Measurements from ENCODE around the gene SOX11.
"Not testable (repeated sequence)": the region's sequence is repeated elsewhere in the genome, so short reads cannot be mapped to it uniquely, and the experiment has no call there.

Gene SOX11

DNA sequence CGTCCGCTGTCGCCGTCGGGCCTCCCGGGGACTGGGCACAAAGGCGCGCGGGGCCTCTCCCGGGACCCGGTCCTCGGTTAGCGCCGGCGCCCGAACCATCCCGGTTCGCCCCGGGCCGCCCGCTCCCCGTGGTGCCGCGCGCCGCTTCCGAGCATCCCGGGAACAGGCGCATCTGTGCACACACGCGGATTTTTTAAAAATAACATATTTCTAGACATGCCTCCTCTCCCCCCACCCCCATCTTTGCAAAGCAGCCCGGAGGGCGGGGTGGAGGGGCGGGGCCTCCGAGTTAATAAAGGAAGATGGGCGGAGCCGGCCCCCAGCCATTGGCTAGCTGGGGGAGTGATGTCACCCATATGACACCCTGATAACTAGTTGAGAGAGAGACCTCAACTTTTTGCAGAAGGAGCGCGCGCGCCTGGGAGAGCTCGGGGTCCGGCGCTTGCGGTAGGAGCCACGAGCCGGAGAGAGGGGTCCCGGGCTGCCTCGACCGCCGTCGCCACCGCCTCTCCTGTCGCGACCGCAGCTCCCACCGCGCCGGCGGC, at the start of gene SOX11:
SOX11 (plus strand) TSS at position 400 of the 545 bp plus-strand sequence. CDS start 338 bp downstream, outside the sequence.
- DNase-seq (ENCODE audit: low read depth), result no peak

DNA sequence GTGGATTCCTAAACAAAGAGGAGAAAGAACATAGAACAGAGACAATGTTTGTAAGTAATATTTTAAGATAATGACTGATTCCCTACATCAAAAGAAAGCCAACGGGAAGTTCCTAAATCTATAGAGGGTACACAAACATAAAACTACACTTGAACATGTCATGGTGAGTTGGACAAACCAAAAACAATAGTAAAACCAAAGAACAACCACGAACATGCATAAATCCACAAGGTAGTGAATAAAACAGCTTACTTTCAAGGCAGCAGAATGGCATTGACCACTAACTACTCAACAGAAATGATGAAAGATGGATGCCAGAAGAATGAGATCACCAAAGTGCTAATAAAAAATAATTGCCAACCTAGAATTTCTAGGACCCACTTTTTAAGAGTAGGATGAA, 39.5 kb upstream of the SOX11 start:
- not testable (repeated sequence) for DNase-seq (ENCODE audit: low read depth)

DNA sequence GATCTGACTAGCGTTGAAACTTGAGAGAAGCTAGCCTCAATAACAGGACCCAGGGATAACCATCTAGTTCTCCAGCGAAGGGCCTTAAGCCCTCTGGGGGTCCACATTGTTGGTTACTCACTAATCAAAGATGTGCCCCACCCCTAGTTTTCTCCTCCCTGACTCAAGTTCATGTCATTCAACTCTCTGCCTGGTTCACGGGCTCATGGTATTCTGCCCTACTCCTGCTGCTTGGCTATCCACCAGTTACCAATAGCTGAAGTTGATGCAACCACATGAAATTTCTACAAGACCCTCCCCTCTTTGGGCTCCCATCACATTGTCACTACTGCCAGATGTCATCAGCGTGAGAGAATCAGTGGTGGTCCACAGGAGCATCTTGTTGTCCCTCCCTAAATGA, 38.4 kb upstream of the SOX11 start:
- not testable (repeated sequence) for DNase-seq (ENCODE audit: low read depth)

DNA sequence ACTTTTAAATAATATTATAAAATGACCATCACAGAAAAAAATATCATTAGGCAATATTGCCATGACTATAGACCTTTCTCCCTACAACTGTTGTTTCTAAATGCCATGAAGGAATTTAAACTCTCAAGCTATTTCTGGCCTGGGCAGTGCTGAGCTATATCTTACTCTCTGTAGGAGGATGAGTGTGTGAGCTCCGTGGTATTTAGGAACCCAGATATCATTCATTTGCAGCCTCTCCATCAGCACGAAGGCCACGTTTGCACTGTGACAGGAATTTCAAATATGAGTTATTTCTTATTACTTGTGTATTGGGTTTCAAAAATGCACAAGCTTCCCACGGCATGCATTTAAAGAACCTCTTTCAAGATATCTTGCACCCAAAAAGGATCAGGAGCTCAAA, 35.0 kb upstream of the SOX11 start:
- DNase-seq (ENCODE audit: low read depth), result no peak

DNA sequence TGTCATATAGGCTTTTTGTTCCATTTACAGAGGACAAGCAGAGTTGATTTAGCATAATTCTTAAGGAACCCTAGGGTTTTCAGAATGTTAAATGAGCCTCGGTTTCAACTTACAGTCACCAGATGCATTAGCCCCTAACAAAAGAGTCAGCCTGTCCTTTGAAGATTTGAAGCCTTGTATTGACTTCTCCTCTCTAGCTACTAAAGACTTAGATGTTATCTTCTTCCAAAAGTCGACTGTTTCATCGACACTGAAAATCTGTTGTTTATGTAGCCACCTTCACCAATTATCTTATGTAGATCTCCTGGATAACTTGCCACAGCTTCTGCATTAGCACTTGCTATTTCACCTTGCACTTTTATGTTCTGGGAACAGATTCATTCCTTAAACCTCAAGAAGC, 31.6 kb upstream of the SOX11 start:
- DNase-seq (ENCODE audit: low read depth), result no peak

DNA sequence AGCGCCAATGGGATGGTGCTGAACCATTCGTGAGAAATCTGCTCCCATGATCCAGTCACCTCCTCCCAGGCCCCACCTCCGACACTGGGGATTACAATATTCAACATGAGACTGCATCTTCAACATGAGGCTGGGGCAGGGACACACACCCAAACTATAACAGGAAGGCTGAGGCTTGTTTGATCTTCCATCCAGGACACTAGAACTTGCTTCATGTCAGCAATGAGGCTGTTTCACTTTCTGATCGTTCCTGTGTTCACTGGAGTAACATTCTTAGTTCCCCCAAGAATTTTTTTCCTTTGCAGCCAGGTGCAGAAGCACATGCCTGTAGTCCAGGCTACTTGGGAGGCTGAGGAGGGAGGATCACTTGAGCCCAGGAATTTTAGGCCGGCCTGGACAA, 30.8 kb upstream of the SOX11 start:
- no peak for DNase-seq (ENCODE audit: low read depth)

DNA sequence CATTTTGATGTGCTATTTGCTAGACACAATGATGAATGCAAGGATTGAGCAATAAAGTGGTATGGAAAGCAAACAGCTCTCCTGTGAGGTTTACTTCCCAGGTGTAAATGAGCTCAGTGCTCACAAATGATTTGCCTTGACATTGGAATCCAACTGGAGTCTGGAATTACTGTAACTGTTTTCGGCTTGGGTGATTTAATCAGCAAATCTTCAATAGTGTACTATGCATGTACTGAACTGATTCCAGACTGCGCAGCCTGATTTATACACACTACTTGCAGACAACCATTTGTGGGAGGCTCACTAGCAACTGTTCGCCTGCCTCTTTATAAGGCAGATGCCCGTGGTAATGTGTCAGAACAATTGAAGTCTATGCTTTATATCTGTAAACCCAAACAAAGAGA, 27.9 kb upstream of the SOX11 start:
- no peak for DNase-seq (ENCODE audit: low read depth)

DNA sequence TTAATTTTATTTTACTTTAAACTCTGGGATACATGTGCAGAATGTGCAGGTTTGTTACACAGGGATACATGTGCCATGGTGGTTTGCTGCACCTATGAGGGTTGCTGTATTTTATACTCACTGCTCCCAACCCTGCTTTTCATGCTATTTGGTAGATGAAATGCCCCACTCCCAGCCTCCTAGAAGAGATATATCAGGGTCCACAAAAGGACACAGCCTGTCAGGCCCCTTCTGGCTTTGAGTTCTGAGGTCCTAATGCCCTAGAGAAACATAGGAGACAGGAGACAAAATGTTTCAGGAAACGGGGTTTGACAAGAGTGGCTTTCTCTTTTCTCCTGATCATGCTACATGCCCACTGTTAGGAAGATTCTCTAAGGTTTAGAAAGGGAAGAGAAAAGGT, 27.1 kb upstream of the SOX11 start:
- no peak for DNase-seq (ENCODE audit: low read depth)

DNA sequence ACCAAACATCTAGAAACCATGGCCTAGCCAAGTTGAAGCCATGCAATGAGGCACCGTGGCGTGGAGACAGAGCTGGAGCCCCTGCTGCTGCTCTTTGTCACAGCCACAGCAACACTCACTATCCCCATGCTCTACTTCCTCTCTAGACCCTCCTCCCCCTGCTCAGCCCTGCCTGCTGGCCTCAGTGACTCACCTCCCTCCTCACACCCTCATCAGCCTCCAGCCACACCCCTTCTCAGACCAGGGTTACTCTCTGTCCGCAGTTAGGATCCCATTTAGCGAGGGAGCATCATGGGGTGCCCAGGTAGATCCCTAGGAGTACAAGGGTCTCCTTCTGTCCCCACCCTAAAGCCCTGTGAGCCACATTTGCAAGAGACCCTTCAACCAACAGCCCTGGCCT, 25.4 kb upstream of the SOX11 start:
- DNase-seq (ENCODE audit: low read depth), result no peak

DNA sequence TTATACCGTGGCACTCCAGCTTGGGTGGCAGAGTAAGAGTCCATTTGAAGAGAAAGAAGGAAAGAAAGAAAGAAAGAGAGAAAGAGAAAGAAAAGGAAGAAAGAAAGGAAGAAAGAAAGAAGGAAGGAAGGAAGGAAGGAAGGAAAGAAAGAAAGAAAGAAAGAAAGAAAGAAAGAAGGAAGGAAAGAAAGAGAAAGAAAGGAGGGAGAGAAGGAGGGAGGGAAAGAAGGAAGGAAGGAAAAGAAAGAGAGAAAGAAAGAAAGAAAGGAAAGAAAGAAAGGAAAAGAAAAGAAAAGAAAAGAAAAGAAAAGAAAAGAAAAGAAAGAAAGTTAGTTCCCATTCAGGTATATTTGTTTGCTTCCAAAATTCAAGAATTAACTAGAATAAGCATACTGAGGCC, 24.5 kb upstream of the SOX11 start:
- DNase-seq (ENCODE audit: low read depth), result not testable (repeated sequence)

DNA sequence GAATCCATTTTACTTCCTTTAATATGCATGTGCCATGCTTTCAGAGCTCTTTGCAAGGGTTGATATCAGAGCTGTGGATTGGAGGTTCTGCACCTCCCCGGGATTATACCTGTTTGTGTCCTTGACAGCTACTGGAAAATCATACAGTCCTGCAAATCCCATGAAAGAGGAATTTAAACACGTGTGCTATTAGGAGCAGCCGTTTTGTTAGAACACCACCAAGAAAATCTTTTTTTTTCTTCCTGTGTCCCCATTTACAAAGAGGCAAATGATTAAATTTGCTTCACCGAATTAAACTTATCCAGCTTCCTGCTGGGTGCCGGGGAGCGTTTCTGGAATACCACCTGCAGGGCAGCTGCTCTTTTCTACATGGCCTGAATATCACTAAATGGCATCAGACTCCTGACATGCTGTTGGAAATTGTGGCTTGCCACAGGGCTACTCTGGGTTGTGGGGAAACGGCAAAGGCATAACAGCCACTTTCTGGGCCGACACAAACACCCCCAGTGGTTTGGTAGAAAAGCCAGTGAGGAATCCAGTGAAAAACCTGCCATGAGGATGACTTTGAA, 23.4 kb upstream of the SOX11 start:
- no peak for DNase-seq (ENCODE audit: low read depth)

DNA sequence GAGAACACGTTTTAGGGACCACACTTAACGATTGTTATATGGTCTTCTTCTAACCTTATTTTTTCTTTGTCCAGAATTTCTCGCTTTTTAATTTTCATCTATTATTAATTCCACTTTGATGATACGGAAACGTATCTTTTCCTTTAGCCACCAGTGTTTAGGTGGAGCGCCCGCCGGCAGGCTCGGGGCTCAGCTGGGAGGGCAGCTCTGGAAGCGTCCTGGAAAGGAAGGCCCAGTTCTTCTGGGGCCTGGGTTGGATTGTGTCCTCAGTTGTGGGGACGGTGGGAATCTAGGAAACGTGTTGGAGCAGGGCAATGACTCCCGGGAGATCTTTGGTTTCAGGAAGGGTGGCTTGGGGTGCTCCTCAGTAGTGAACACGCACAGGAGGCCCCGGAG, 19.4 kb upstream of the SOX11 start:
- no peak for DNase-seq (ENCODE audit: low read depth)

DNA sequence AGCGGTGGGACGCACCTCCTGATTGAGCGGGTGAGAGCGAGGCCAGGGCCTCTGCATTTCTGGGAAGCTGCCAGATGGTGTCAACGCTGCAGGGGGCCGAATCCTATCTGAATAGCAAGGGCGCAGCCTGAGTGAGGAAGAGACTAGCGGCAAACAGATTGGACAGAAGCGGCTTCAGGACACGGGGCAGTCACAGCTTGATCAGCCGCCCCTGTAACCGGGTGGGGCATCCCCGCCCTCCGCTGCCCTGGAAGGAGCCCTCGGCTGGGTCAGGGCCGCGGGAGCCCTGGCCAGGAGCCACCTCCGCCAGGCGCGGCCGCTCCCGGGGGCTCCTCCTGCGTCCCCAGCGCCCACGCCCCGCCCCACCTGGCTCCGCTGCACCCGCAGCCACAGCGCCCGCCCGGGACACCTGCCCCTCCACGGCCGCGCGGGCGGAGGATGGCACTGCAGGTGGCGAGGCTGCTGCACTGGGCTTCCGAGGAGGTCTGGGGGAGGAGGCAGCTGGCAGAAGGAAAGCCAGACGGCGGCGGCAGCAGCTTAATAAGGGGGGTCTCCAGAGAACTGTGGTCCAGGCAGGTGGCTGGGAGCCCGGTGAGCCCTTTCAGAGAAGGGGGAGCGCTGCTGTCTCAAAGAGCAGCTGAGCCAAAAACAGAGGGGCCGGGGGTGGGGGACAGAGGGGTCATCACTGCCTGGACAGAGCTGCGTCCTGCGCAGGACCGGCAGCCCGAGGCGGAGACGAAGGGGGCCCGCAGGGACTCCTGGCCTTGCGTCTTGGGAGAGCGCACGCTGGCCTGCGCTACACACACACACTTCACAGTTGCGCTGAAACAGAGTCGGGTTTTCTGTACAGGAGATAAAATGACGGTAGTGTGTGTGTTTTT, 18.8 kb upstream of the SOX11 start:
- no peak for DNase-seq (ENCODE audit: low read depth)

DNA sequence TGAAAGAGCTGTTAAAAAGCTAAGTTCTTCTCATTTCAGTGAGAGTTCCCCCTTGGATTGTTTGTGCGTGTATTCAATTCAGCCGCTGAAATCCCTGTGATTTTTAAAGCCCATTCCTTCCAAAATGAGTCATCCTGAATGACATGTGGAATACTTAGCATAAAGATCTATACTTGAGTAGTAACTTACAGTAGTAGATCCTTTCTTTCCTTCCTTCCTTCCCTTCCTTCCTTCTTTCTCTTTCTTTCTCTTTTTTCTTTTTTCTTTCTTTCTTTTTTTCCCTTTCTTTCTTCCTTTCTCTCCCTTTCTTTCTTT, 18.2 kb upstream of the SOX11 start:
- no peak for DNase-seq (ENCODE audit: low read depth)

DNA sequence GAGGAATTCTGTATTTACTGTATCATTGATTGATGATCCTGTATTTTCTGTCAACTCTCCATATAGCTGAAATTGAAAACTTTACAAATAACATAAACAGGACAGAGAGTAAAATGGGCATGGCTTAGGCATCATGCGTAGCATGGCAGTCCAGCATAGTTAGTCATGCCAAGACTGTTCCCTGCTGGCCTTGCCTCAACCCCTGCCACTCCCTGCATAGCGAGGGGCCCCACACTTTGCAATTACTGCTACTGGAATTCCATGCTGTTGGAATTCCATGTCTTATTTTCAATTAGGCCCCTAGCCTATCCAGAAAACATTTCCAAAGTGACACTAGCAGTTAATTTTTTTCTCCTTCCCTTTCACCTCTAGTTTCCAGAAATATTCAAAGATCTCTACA, 15.1 kb upstream of the SOX11 start:
- no peak for DNase-seq (ENCODE audit: low read depth)

DNA sequence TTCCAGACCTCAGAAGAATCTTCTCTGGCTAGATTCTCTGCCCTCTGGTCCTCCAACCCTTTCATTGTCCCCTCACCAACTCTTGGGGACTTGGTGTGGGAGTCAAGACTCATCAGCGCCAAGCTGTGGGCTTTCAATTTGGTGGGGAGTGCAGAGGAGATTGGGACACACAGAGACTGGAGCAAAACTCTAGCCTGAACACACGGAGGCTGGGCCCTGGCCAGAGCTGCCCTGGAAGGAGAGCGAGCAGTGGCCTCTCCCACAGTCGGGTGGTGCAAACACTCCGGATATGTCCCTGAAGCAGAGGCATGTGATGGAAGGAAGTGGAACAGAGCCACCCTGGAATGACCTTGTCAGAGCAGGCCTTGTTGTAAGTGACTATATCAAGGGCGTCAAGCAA, 8.7 kb upstream of the SOX11 start:
- DNase-seq (ENCODE audit: low read depth), result no peak

DNA sequence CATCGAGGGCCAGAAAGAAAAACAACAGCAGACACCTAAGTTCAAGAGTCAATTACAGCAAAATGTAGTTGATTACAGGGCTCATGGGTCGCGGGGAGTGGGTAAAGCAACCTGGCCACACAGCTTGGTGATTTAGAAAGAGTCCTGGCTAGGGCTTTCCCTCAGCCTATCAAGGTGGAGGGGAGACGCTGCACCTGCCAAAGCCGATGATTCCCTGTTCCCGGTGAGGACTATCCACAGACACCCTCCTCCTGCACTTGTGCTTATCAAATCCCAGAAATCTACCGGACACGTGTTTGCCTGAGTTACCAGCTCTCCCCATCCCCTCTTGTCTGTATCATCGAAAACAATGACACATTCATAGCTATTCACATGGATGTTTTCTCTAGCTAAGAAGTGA, 7.0 kb upstream of the SOX11 start:
- DNase-seq (ENCODE audit: low read depth), result no peak

DNA sequence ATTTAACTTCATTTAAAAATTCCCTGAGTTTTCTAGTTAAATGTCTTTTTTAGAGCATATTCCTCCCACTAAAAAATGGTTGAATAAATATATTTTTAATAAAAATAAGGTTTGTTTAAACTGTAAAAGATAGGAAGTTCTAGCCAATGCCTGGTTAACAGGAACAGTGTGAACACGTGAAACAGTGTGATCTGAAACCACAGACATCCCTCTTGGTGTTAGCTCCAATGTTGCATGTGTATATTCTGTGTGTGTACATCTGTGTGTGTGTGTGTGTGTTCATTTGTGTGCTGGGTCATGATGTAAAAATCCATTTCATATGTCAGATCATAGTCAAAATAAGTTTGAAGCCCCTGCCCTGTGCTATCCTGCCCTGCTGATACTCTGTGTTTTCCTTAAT, 6.1 kb upstream of the SOX11 start:
- DNase-seq (ENCODE audit: low read depth), result no peak

DNA sequence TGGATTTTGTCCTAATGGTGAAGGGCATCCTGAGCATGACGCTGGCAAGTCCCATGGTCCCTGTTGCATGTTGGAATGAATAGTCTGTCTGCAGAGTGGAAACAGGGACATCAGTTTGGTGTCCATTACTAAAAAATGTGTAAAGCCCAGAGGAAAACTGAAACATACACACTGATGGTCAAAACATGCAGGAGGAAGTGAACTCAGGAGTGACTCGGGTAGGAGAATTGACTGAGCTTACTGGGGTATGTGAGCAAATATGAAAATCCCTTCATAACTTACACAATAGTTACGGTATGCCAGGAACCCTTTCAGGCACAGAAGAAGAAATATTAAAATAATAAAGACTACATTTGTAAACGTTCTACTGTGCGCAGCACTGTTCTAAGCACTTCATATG, 5.6 kb upstream of the SOX11 start:
- no peak for DNase-seq (ENCODE audit: low read depth)

DNA sequence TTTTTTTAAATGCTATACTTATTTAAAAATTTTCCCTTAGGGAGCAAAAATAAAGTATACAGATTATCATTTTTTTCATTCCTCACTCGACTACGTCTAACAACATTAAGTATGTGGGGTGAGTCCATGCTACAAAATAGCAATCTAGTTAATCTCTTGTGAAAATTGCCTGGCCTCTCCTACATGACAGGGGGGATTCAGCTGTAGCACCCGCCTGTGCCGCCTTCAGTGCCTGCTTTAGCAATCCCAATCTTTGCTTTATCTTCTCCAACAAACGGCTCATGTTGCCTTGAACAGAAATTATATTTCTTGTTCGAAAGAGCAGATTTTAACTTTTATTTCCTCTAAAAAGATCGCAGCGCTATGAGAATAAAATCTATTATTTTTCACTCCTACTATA, 2.4 kb upstream of the SOX11 start:
- DNase-seq (ENCODE audit: low read depth), result no peak

DNA sequence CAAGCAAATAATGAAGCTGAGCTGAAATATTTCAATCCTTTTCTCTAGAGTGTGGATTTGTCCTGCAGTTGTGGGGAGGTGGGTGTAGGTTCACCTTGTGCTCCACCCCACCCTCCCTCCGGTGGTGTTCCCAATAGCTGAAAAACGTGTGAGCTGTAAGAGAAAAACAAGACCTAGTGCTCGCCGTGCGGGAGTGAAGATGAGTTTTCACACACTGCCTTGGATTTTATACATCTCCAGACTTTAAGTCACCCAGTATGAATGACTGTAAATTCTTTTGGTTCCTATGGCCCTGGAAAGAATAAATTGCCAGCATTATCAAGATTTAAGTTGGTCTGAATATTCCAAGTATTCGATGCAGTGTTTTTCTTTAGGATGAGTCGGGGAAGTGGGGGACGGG, 1.9 kb upstream of the SOX11 start:
- no peak for DNase-seq (ENCODE audit: low read depth)

DNA sequence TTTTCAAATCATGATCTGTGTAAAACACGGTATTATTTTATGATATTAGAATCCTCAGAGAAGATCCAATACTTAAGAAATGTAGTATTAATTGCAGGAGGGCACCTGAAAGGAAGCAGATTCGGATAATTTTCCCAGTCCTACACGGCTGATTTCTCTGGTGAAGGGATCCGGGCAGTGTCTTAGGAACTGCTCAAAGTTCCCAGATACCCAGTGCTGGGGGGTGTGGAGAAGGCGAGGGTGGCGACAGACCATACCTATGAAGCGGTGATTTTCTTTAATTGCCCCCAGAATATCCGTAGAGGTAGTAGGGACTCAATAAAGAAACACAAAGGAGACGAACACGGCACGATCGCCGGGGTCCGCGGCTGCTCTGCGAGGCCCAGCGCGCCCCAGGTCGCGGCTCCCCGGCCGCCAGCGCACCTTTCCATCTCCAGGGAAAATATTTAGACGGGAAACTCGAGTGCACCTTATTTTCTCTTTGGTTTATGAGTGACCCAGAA, 1.4 kb upstream of the SOX11 start:
- DNase-seq (ENCODE audit: low read depth), result no peak

DNA sequence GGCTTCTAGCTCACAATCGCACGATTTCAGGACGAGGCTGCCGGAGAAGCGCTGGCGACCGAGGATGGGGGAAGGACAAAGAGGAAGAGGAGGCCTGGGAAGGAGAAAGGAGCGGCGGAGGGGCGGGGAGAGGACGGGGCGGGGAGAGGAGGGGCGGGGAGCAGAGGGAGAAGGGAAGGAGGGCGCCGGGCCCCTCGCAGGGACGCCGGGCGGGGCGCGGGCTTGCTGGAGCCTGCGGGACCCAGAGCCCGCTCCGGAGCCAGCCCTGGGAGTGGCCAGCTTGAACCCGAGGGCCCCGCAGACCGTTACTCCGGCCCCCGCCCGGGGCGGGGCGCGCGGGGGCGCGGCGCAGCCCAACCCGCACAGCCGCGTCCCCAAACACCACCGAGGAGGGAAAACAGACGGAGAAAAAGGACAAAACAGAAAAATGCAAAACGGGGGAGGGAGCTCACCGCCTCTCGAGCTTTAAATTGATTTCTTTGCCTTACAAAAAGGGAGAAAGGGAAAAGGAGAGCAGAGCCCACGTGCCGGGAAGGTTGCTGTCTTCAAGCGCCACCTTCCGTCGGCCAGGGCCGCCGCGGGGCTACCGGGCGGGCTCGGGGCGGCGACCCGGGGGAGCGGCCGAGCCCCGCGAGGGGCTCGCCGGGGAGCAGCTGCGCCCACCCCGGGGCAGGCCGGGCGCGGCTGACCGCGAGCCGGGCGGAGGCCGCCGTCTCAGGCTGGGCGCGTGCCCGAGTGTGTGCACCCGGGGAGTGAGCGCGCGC, 781 bp upstream of the SOX11 start:
- no peak for DNase-seq (ENCODE audit: low read depth)
